ENCODE measurements around the gene IL1RAPL2.

- TF ChIP-seq CTCF (IDR thresholded peaks at IDR 0.05) = no peak
- no peak for TF ChIP-seq POLR2A (IDR thresholded peaks at IDR 0.05)
These were observed 297.5 kb downstream of the IL1RAPL2 start for GRCh38 chrX:104863466-104863865.
